Measurements from ENCODE around the gene CCNL2.

Gene CCNL2

GRCh38 chr1:1349256-1350012 is 49.7 kb downstream of the CCNL2 start, which contains the start of gene DVL1 (continued):
- no peak for TF ChIP-seq ZNF114 (tag by site-specific recombination; IDR thresholded peaks at IDR 0.05)
- no peak for TF ChIP-seq ZFP69B (tag by site-specific recombination; IDR thresholded peaks at IDR 0.05)
- TF ChIP-seq ZNF610 (tag by site-specific recombination; IDR thresholded peaks at IDR 0.05; ENCODE audit: borderline replicate concordance): no peak
- no peak for TF ChIP-seq PRDM2 (tag by site-specific recombination; IDR thresholded peaks at IDR 0.05; ENCODE audit: borderline replicate concordance)
- peak; percentile 55 for TF ChIP-seq CTCF (tag by site-specific recombination; IDR thresholded peaks at IDR 0.05)
- no peak for TF ChIP-seq ZBTB7A (tag by site-specific recombination; IDR thresholded peaks at IDR 0.05; ENCODE audit: low read depth)
- TF ChIP-seq GLI4 (tag by site-specific recombination; IDR thresholded peaks at IDR 0.05): no peak
- peak; percentile 85 for TF ChIP-seq ZBTB8A (tag by site-specific recombination; IDR thresholded peaks at IDR 0.05)
- TF ChIP-seq ZNF660 (tag by site-specific recombination; IDR thresholded peaks at IDR 0.05): no peak
- 0 out of 2 replicates have a peak, but pooled peaks have one; percentile 26 for TF ChIP-seq KLF9 (tag by site-specific recombination; IDR thresholded peaks at IDR 0.05; ENCODE audit: low read depth)
- no peak for TF ChIP-seq ZNF223 (tag by site-specific recombination; IDR thresholded peaks at IDR 0.05)
- no peak for TF ChIP-seq ZNF621 (tag by site-specific recombination; IDR thresholded peaks at IDR 0.05)
- TF ChIP-seq ZNF837 (tag by site-specific recombination; IDR thresholded peaks at IDR 0.05): no peak
- no peak for TF ChIP-seq MEIS1 (CRISPR knock-in tag; IDR thresholded peaks at IDR 0.05; ENCODE audit: borderline replicate concordance)
- TF ChIP-seq ZNF214 (tag by site-specific recombination; IDR thresholded peaks at IDR 0.05; ENCODE audit: borderline replicate concordance): no peak
- no peak for TF ChIP-seq ZNF302 (tag by site-specific recombination; IDR thresholded peaks at IDR 0.05; ENCODE audit: low read depth)
- TF ChIP-seq ZNF404 (tag by site-specific recombination; IDR thresholded peaks at IDR 0.05): no peak
- TF ChIP-seq TRIM28 (IDR thresholded peaks at IDR 0.05; ENCODE audit: borderline replicate concordance, low read length): no peak
- no peak for TF ChIP-seq ZNF558 (tag by site-specific recombination; IDR thresholded peaks at IDR 0.05)
- no peak for TF ChIP-seq ZFP41 (tag by site-specific recombination; IDR thresholded peaks at IDR 0.05; ENCODE audit: borderline replicate concordance)
- no peak for TF ChIP-seq ZNF510 (tag by site-specific recombination; IDR thresholded peaks at IDR 0.05; ENCODE audit: insufficient replicate concordance)
- no peak for TF ChIP-seq ZNF830 (tag by site-specific recombination; IDR thresholded peaks at IDR 0.05; ENCODE audit: low read depth)
